ACC112 (cell line): ENCODE results near the gene NDUFAF8.

Experiments used
- H2AFZ ChIP-seq: fragments of 200-600 bp; sonication (generic); one replicate; pipeline ENCODE4 v1.6.0; 2017; ENCODE audit warnings: antibody characterized with exemption, low read length; ENCODE audit not compliant: unreplicated experiment
- H3K27ac ChIP-seq: fragments of 200-600 bp; sonication (generic); 2 replicates; pipeline ENCODE4 v1.5.1; 2014; ENCODE audit warnings: low read depth, mild to moderate bottlenecking, antibody characterized with exemption, low read length, moderate library complexity
- H3K27me3 ChIP-seq: fragments of 200-600 bp; sonication (generic); 2 replicates; pipeline ENCODE4 v1.6.1; 2014; ENCODE audit warnings: mild to moderate bottlenecking, antibody characterized with exemption, low read length, moderate library complexity, mixed read lengths; ENCODE audit not compliant: insufficient read depth
- H3K36me3 ChIP-seq: fragments of 200-600 bp; sonication (generic); 2 replicates; pipeline ENCODE4 v1.6.1; 2016; ENCODE audit warnings: mild to moderate bottlenecking, antibody characterized with exemption, low read length, moderate library complexity, mixed read lengths; ENCODE audit not compliant: insufficient read depth
- H3K4me1 ChIP-seq: fragments of 200-600 bp; sonication (generic); one replicate; pipeline ENCODE4 v1.6.1; 2016; ENCODE audit warnings: low read length, mixed read lengths; ENCODE audit not compliant: insufficient read depth, unreplicated experiment, control insufficient read depth
- H3K4me3 ChIP-seq: fragments of 200-600 bp; sonication (generic); 2 replicates; pipeline ENCODE4 v1.5.1; 2014; ENCODE audit warnings: mild to moderate bottlenecking, low read depth, low read length
- H3K79me2 ChIP-seq: fragments of 200-600 bp; sonication (generic); one replicate; pipeline ENCODE4 v1.6.0; 2016; ENCODE audit warnings: low read length; ENCODE audit not compliant: control insufficient read depth, unreplicated experiment, insufficient read depth

The NDUFAF8 gene

DNA sequence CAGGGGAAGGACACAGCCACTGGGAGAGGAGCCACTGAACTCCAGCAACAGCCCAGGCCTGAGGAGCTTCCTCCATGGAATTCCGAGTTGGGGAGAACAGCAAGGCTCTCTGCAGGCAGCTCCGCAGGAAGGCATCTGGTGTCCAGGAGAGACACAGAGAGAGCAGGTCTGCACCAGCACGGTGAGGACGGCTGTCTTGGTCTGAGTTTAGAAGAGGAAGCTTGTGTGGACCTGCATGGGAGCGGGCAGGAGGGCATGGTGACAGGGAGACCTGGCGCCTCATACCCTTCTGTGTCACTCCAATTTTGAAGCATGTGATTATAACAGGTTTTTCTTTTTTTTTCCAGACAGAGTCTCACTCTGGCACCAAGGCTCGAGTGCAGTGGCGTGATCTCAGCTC, 49.6 kb downstream of the NDUFAF8 start:
- H2AFZ ChIP-seq, result no peak overlapping the region
- H3K27ac ChIP-seq, result no peak overlapping the region
- peaks cover 15% of the 10 kb centered on the region for H3K4me1 ChIP-seq
- no peaks in the 10 kb centered on the region for H3K27me3 ChIP-seq
- H3K4me3 ChIP-seq, result no peak overlapping the region
- peaks cover 58% of the 10 kb centered on the region for H3K79me2 ChIP-seq
- H3K36me3 ChIP-seq, result 0 out of 2 replicates have a peak, but pooled peaks cover 3% of the 10 kb centered on the region

DNA sequence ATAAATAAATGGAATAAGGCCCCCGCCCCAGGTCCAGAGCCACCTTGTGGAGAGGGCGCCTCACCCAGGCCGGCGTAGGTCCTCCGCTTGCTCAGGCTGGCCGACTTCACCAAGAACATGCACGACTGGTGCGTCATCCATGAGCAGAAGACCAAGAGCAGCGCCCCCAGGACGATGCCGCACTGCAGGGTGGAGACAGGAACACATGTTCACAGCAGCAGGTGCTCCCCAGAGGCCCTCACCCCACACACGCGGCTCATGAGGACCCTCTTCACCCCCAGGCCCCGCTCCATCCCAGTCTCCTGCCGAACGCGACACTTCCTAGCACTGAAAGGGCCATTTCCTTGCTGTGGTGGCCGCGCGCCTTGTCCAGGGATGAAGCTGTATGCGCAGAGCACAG, 50.5 kb downstream of the NDUFAF8 start:
- no peak overlapping the region for H2AFZ ChIP-seq
- no peak overlapping the region for H3K4me3 ChIP-seq
- H3K79me2 ChIP-seq, result peaks cover 61% of the 10 kb centered on the region
- no peak overlapping the region for H3K27ac ChIP-seq
- peaks cover 15% of the 10 kb centered on the region for H3K4me1 ChIP-seq
- 0 out of 2 replicates have a peak, but pooled peaks cover 3% of the 10 kb centered on the region for H3K36me3 ChIP-seq
- H3K27me3 ChIP-seq, result no peaks in the 10 kb centered on the region

DNA sequence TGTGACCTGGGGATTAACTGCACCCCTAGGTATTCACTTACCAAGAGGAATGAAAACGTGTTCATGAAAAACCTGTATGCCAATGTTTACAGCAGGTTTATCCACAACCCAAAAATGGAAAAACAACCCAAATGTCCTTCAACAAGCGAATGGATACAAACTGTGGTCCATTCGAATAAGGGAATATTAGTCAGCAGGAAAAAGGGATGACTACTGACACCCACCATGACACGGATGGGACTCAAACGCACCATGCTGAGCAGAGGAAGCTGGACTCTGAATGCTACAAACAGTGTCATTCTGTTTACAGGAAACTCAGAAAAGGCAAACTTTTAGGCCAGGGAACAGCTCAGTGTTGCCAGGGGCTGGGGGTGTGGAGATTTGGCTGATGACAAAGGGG, 51.1 kb downstream of the NDUFAF8 start:
- no peak overlapping the region for H2AFZ ChIP-seq
- H3K79me2 ChIP-seq, result peaks cover 60% of the 10 kb centered on the region
- H3K36me3 ChIP-seq, result 0 out of 2 replicates have a peak, but pooled peaks cover 3% of the 10 kb centered on the region
- peaks cover 11% of the 10 kb centered on the region for H3K4me1 ChIP-seq
- no peak overlapping the region for H3K27ac ChIP-seq
- no peaks in the 10 kb centered on the region for H3K27me3 ChIP-seq
- H3K4me3 ChIP-seq, result no peak overlapping the region
